K562 (cell line): ENCODE measurements around the gene TUBA1B. TPM values are rescaled to one million over a fixed set of nuclear protein-coding genes. Genes with fewer than 3 reads are reported as not detected.

Experiments used
- AFF4 ChIP-seq: sonication (generic); formaldehyde crosslinking; IDR thresholded peaks from 2 replicates; pipeline ENCODE4 v1.8.0; 2023; ENCODE audit warnings: mild to moderate bottlenecking, missing genetic modification reagents
- ARHGAP35 ChIP-seq: fragments of 450-650 bp; IDR thresholded peaks from 2 replicates; pipeline ENCODE4 v1.6.1; 2018; ENCODE audit not compliant: partially characterized antibody
- HNRNPL ChIP-seq: fragments of 200-400 bp; formaldehyde crosslinking; IDR thresholded peaks from 2 replicates; pipeline ENCODE4 v1.6.1; 2017; ENCODE audit warnings: low read depth, mild to moderate bottlenecking, low read length
- HOMEZ ChIP-seq: fragments of 250-450 bp; sonication (Bioruptor Pico); IDR thresholded peaks from 2 replicates; pipeline ENCODE4 v1.4.0; 2020; ENCODE audit warnings: mild to moderate bottlenecking, moderate library complexity
- PRPF4 ChIP-seq: fragments of 200-400 bp; formaldehyde crosslinking; IDR thresholded peaks from one replicate; pipeline ENCODE4 v1.6.1; 2017; ENCODE audit warnings: low read length, low read depth, mild to moderate bottlenecking; ENCODE audit not compliant: insufficient read depth, poor library complexity, severe bottlenecking
- RBM17 ChIP-seq: fragments of 200-400 bp; formaldehyde crosslinking; IDR thresholded peaks from 2 replicates; pipeline ENCODE4 v1.6.1; 2017; ENCODE audit warnings: low read depth, mild to moderate bottlenecking, low read length, borderline replicate concordance
- SIX5 ChIP-seq, 2 experiments: IDR thresholded peaks; 2 replicates each; pipeline ENCODE4 v1.6.1; 2011; ENCODE audit warnings: low read length in 2 of 2, borderline replicate concordance in 1 of 2, low read depth in 1 of 2, mild to moderate bottlenecking in 1 of 2, moderate library complexity in 1 of 2; ENCODE audit not compliant: insufficient read depth in 1 of 2
- TEAD2 ChIP-seq: fragments of 450-650 bp; IDR thresholded peaks from 2 replicates; pipeline ENCODE4 v1.6.1; 2016; ENCODE audit warnings: missing genetic modification characterization, control low read depth, missing compliant biosample characterization
- ZFX ChIP-seq: sonication (generic); formaldehyde crosslinking; IDR thresholded peaks from 2 replicates; pipeline ENCODE4 v1.8.0; 2022; ENCODE audit warnings: mild to moderate bottlenecking, missing genetic modification reagents, moderate library complexity
- ZNF436 ChIP-seq: fragments of 250-450, 450-650 bp; sonication (Bioruptor Pico); formaldehyde crosslinking; IDR thresholded peaks from 2 replicates; pipeline ENCODE4 v1.7.0; 2020; ENCODE audit warnings: mild to moderate bottlenecking
- ZNF561 ChIP-seq: fragments of 450-650 bp; formaldehyde crosslinking; conservative IDR thresholded peaks from 2 replicates; pipeline ENCODE4 v1.4.0; 2020; ENCODE audit warnings: mild to moderate bottlenecking, moderate library complexity
- ZNF609 ChIP-seq: sonication (generic); formaldehyde crosslinking; IDR thresholded peaks from 2 replicates; pipeline ENCODE4 v1.8.1; 2023; ENCODE audit warnings: missing genetic modification reagents, mild to moderate bottlenecking, borderline replicate concordance
- polyA plus RNA-seq, 8 experiments: library from polyadenylated mRNA; depleted of rRNA in 4 of 8; stranded (reverse) in 5 of 8; unstranded in 3 of 8; fragments of >200 nt; fragmentation: Nextera tagmentation in 2 of 8; fragmentation: Illumina TruSeq in 1 of 8; extraction: Ambion mirVana in 2 of 8; extraction: Trizol in 1 of 8; gene quantifications; 2 replicates each; pipeline versions ENCODE4 v1.2.1 to v1.2.3, GENCODE V29; 2011 to 2014; ENCODE audit warnings: inconsistent platforms in 1 of 8, missing spikeins in 1 of 8
- total RNA-seq, 7 experiments: library from RNA; depleted of rRNA in 6 of 7; stranded (reverse); fragments of >200 nt in 6 of 7; fragmentation: Illumina TruSeq in 2 of 7; extraction: Trizol in 2 of 7; gene quantifications; 2 replicates each; pipeline versions ENCODE4 v1.2.1 to v1.2.3, GENCODE V29; 2011 to 2021; ENCODE audit warnings: low replicate concordance in 1 of 7

The TUBA1B gene
- total and polyA plus RNA-seq, 9 of the 15 experiments (the other 6 are each of a cell fraction or from before 2014, with no cell fraction given): 2,189 to 4,624 (median 2,628) TPM

GRCh38 chr12:49131051-49131893 is at the start of gene TUBA1B (continued):
- peak; percentile 83 for TF ChIP-seq ZFX
- no peak for TF ChIP-seq TEAD2 (tag)
- no peak for TF ChIP-seq ZNF561 (CRISPR knock-in tag)
- peak; percentile 63 for TF ChIP-seq ARHGAP35
- TF ChIP-seq AFF4: peak; percentile 58; the same call in 1 of the 2 replicates
- 0 out of 2 replicates have a peak, but pooled peaks have one; percentile 21 for TF ChIP-seq ZNF436
- TF ChIP-seq RBM17: no peak
- TF ChIP-seq HOMEZ (CRISPR knock-in tag): 0 out of 2 replicates have a peak, but pooled peaks have one; percentile 27
- TF ChIP-seq HNRNPL: peak; percentile 49; the same call in 1 of the 2 replicates
- no peak for TF ChIP-seq SIX5 (IDR thresholded peaks at IDR 0.05; ENCODE audit: borderline replicate concordance in 1 of 2, insufficient read depth in 1 of 2, low read depth in 1 of 2, low read length in 2 of 2)
- TF ChIP-seq PRPF4: peak; percentile 97
- TF ChIP-seq ZNF609 (CRISPR knock-in tag): 0 out of 2 replicates have a peak, but pooled peaks have one; percentile 56
